Upper lobe of left lung (tissue), 6 donors: ENCODE results near the gene EHMT2. TPM values are rescaled to one million over a fixed set of nuclear protein-coding genes. Genes with fewer than 3 reads are reported as not detected.
A peak's percentile ranks its signal among the peaks of the same experiment; 100 is the strongest.

ENCODE experiments used
- ATAC-seq, 2 donors: fragments of 200-7000 bp; cut with Tn5 transposase; one replicate each; pipeline ENCODE4 v1.9.1; 2022; ENCODE audit warnings: mild to moderate bottlenecking in 2 of 2, moderate library complexity in 2 of 2; ENCODE audit not compliant: low FRiP score in 2 of 2
- DNase-seq, 2 donors: peaks; one replicate each; pipeline ENCODE4 v3.0.0-alpha.2; 2019 to 2020
- H3K27ac ChIP-seq, 4 donors: fragments of 200-600 bp; sonication (generic); one replicate each; pipeline ENCODE4 v1.5.1; 2016 to 2019
- H3K27me3 ChIP-seq, 4 donors: fragments of 200-600 bp; sonication (generic); one replicate each; pipeline ENCODE4 v1.5.1; 2017 to 2019
- H3K36me3 ChIP-seq, 4 donors: fragments of 200-600 bp; sonication (generic); one replicate each; pipeline ENCODE4 v1.5.1; 2016 to 2019
- H3K4me1 ChIP-seq, 4 donors: fragments of 200-600 bp; sonication (generic); one replicate each; pipeline ENCODE4 v1.5.1; 2018 to 2019
- H3K4me3 ChIP-seq, 4 donors: fragments of 200-600 bp; sonication (generic); one replicate each; pipeline ENCODE4 v1.5.1; 2017 to 2019; ENCODE audit warnings: mild to moderate bottlenecking in 2 of 4, moderate library complexity in 1 of 4
- H3K9me3 ChIP-seq, 4 donors: fragments of 200-600 bp; sonication (generic); one replicate each; pipeline ENCODE4 v1.5.1; 2018 to 2019
- EP300 ChIP-seq, 4 donors: sonication (generic); formaldehyde crosslinking; IDR thresholded peaks; one replicate each; pipeline ENCODE4 v1.5.1; 2017; ENCODE audit warnings: antibody characterized with exemption in 4 of 4, control low read depth in 2 of 4
- POLR2A ChIP-seq, 4 donors: fragments of 450-650 bp; IDR thresholded peaks; one replicate each; pipeline ENCODE4 v1.5.1; 2016 to 2017; ENCODE audit warnings: antibody characterized with exemption in 4 of 4, mild to moderate bottlenecking in 2 of 4
- POLR2AphosphoS5 ChIP-seq, 2 donors: sonication (generic); formaldehyde crosslinking; IDR thresholded peaks; one replicate each; pipeline ENCODE4 v1.5.1; 2017; ENCODE audit warnings: antibody characterized with exemption in 2 of 2
- WGBS, 2 donors: methylation state at CpG; one replicate each; pipeline ENCODE4 v1.1.5; 2017 to 2018; 5-methylcytosine and 5-hydroxymethylcytosine counted together
- total RNA-seq, 6 donors: library from RNA; depleted of rRNA in 4 of 6; stranded (reverse); fragments of >200 nt in 4 of 6; gene quantifications; one replicate each; pipeline versions ENCODE4 v1.1.0 to v1.2.1, GENCODE V29; 2016 to 2021
- TF ChIP-seq, protein P1 (sequence below), 6 experiments: fragments of 450-650 bp in 4 of 6; fragments of 200-600 bp in 2 of 6; sonication (generic) in 2 of 6; IDR thresholded peaks; one replicate each; pipeline ENCODE4 v1.5.1; 2016 to 2019; ENCODE audit warnings: antibody characterized with exemption in 6 of 6
- donor health status: DM: no; HTN: no; CAD: no; lungs with moderate emphysema.
- donor health status: DM: no; HTN: yes; CAD: no; lungs with severe emphysema.

Gene EHMT2
- total RNA-seq, 6 donors from 2014 or later = 23.6 to 57.3 (median 41.7) TPM

DNA sequence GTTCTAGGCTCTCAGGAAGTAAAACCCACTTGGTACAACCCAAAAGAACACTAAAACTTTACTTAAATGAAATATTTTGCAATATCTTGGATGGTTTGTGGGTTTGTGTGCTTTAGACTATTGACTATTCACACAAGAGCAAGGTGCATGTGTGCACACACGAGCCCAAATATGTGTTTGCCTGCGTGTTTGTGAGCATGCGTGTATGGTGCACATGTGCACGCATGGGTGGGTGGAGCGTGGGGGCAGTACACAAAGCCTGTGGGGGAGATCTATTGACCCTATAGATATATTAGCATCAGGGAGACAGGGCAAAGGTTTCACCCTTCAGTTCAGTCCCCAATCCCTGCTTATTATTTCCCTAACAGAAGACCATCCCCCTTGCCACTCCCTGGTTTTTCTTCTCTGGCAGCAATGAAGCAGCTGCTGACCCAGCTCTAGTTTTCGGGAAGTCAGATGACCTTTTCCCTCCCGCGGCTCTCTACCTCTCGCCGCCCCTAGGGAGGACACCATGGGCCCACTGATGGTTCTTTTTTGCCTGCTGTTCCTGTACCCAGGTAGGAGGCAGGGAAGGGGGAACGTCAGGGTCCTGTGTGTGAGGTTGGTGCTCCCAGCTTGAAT is 29.9 kb upstream of the EHMT2 start, which contains the start of gene C2:
C2 (plus strand) TSS at position 476 of the 621 bp plus-strand sequence; CDS start at position 512, 36 bp downstream.
- H3K4me1 ChIP-seq = peaks cover 0 to 19% (median 4%) of the 10 kb centered on the region in 4 donors
- 51 to 60% methylated on average over 11 of the region's 11 CpGs for WGBS, 2 donors
- DNase-seq (peak in 1 of 2 donors; percentile 66), ATAC-seq (peak; percentile 58 to 80)
- H3K27me3 ChIP-seq = no peaks in the 10 kb centered on the region
- H3K27ac ChIP-seq = peak within 1 kb of the TSS; percentile 28 to 88 (median 73)
- TF ChIP-seq POLR2A (IDR thresholded peaks at IDR 0.05) (peak in 1 of 4 donors; percentile 53), POLR2AphosphoS5 (IDR thresholded peaks at IDR 0.05) (no peak)
- H3K36me3 ChIP-seq = no peaks in the 10 kb centered on the region
- peak within 1 kb of the TSS in 3 of 4 donors; percentile 36 to 49 (median 46) for H3K4me3 ChIP-seq
- H3K9me3 ChIP-seq = no peaks in the 10 kb centered on the region

DNA sequence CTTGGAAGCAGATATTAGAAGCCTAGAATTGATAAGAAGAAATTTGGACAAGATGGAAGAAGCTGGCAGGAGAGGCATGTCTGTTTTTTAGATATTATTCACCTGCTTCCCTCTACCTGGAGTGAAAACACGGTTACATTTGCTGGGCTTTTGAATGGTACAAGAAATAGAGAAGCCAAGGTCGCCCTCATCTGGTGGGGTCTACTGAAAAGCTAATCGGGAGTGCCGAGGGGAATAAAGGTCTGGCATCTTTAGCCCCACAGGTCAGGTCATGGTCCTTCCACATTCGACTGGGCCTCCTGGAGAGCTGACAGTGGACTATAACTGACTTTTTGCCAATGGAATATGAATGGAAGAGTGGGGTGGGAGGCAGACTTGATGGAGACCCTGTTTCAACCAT is 25.4 kb upstream of the EHMT2 start:
- TF ChIP-seq, protein P1, sequence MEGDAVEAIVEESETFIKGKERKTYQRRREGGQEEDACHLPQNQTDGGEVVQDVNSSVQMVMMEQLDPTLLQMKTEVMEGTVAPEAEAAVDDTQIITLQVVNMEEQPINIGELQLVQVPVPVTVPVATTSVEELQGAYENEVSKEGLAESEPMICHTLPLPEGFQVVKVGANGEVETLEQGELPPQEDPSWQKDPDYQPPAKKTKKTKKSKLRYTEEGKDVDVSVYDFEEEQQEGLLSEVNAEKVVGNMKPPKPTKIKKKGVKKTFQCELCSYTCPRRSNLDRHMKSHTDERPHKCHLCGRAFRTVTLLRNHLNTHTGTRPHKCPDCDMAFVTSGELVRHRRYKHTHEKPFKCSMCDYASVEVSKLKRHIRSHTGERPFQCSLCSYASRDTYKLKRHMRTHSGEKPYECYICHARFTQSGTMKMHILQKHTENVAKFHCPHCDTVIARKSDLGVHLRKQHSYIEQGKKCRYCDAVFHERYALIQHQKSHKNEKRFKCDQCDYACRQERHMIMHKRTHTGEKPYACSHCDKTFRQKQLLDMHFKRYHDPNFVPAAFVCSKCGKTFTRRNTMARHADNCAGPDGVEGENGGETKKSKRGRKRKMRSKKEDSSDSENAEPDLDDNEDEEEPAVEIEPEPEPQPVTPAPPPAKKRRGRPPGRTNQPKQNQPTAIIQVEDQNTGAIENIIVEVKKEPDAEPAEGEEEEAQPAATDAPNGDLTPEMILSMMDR (IDR thresholded peaks at IDR 0.05) = peak in 3 of 6 experiments; percentile 5 to 22 (median 12)
- no peak for TF ChIP-seq POLR2AphosphoS5 (IDR thresholded peaks at IDR 0.05)
- Histone ChIP-seq H3K27me3 (no peaks in the 10 kb centered on the region), H3K9me3 (no peaks in the 10 kb centered on the region), H3K4me3 (no peak overlapping the region), H3K36me3 (no peaks in the 10 kb centered on the region), H3K27ac (no peak overlapping the region), H3K4me1 (peaks cover 15 to 24% (median 20%) of the 10 kb centered on the region in 4 donors)
- ATAC-seq = peak in 1 of 2 donors; percentile 13
- 13 to 17% methylated on average over 5 of the region's 5 CpGs for WGBS, 2 donors
- DNase-seq = peak in 1 of 2 donors; percentile 31

DNA sequence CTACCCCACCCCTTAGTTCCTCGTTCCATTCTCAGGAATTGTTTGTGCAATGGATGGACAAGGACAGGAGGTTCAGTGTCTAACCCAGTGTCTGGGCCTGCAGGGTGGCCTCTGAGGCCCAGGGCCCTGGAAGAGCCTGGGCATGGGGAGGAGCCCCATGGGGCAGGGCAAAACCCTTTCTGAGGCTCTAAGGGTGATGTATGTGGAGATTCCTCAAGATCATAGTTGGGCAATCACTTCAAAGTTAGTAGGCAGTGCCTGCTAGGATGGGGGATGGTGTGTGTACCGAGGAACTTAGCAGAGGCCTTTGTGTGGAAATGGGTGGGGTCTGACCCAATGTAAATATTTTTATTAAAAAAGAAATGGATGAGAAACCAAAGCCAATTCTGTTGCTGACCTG is 23.3 kb upstream of the EHMT2 start:
- peak; percentile 44 to 61 for ATAC-seq
- Histone ChIP-seq H3K27me3 (no peaks in the 10 kb centered on the region), H3K36me3 (no peaks in the 10 kb centered on the region), H3K4me3 (no peak overlapping the region), H3K9me3 (no peaks in the 10 kb centered on the region), H3K4me1 (peaks cover 15 to 24% (median 20%) of the 10 kb centered on the region in 4 donors), H3K27ac (peak overlapping the region; percentile 63 to 84 (median 81))
- 22 to 44% methylated on average over 2 of the region's 2 CpGs for WGBS, 2 donors
- peak in 1 of 4 donors; percentile 17 for TF ChIP-seq POLR2A (IDR thresholded peaks at IDR 0.05)
- peak in 1 of 2 donors; percentile 59 for TF ChIP-seq POLR2AphosphoS5 (IDR thresholded peaks at IDR 0.05)
- TF ChIP-seq, protein P1 (IDR thresholded peaks at IDR 0.05) = no peak
- peak in 1 of 4 donors; percentile 57 for TF ChIP-seq EP300 (IDR thresholded peaks at IDR 0.05)
- DNase-seq = peak in 1 of 2 donors; percentile 73

DNA sequence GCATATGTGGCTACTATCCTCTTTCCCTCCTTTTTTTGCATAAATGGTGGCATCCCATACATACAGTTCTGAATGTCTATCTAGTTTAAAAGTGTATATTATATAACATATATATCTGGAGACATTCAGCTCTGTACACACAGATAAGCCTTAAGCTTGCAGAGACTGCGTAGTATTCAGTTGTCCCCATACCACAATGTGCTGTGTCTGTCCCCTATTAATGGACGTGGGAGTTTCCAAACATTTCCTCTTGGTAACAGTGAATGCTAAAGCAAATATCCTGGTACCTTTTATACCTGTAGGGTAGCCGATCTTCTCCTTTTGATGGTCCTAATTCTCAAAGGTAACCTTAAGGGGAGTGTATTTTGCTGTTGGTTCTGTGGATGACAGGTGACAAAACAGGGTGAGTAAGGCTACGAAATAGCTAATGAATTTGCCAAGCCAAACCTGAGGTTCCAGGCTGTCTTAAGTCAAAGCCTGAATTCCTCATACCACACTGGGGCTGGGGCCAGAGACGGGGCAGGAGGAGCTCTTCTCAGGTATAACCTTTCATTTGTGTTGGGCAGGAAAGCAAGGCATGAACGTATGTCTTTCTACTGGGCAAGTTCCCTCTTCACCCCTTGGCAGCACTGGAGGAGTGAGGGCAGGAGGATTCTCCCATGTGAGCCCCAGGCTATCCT is 22.3 kb upstream of the EHMT2 start:
- H3K4me1 ChIP-seq = peaks cover 15 to 24% (median 20%) of the 10 kb centered on the region in 4 donors
- H3K27me3 ChIP-seq = no peaks in the 10 kb centered on the region
- H3K36me3 ChIP-seq = no peaks in the 10 kb centered on the region
- WGBS, 2 donors = 71 to 82% methylated on average over 6 of the region's 6 CpGs
- peak overlapping the region; percentile 63 to 84 (median 81) for H3K27ac ChIP-seq
- no peaks in the 10 kb centered on the region for H3K9me3 ChIP-seq
- no peak for DNase-seq
- ATAC-seq = no peak
- TF ChIP-seq EP300 (IDR thresholded peaks at IDR 0.05) (no peak), POLR2A (IDR thresholded peaks at IDR 0.05) (no peak), POLR2AphosphoS5 (IDR thresholded peaks at IDR 0.05) (no peak)
- TF ChIP-seq, protein P1 (IDR thresholded peaks at IDR 0.05) = no peak
- no peak overlapping the region for H3K4me3 ChIP-seq

DNA sequence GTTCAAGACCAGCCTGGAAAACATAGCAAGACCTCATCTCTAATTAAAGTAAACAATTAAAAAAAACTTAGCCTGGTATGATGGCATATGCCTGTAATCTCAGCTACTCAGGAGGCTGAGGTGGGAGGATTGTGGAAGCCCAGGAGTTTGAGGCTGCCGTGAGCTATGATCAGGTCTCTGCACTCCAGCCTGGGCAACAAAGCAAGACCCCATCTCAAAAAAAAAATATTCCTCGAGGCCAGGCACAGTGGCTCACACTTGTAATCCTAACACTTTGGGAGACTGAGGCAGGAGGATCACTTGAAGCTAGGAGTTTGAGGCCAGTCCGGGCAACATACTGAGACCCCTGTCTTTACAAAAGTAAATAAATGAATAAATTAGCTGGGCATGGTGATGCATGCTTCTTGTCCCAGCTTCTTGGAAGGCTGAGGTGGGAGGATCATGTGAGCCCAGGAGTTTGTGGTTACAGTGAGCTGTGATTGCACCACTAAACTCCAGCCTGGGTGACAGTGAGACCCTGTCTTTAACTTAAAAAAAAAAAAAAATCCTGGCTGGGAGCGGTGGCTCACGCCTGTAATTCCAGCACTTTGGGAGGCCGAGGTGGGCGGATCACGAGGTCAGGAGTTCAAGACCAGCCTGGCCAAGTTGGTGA is 20.7 kb upstream of the EHMT2 start:
- TF ChIP-seq POLR2AphosphoS5 (IDR thresholded peaks at IDR 0.05) (no peak), EP300 (IDR thresholded peaks at IDR 0.05) (no peak), POLR2A (IDR thresholded peaks at IDR 0.05) (no peak)
- TF ChIP-seq, protein P1 (IDR thresholded peaks at IDR 0.05) = no peak
- 87 to 90% methylated on average over 8 of the region's 8 CpGs for WGBS, 2 donors
- ATAC-seq = no peak
- Histone ChIP-seq H3K36me3 (no peaks in the 10 kb centered on the region), H3K27ac (no peak overlapping the region), H3K4me3 (no peak overlapping the region), H3K4me1 (peaks cover 15 to 24% (median 20%) of the 10 kb centered on the region in 4 donors), H3K27me3 (no peaks in the 10 kb centered on the region), H3K9me3 (no peaks in the 10 kb centered on the region)
- DNase-seq = no peak
